ENCODE results near the gene AARS1.

DNA sequence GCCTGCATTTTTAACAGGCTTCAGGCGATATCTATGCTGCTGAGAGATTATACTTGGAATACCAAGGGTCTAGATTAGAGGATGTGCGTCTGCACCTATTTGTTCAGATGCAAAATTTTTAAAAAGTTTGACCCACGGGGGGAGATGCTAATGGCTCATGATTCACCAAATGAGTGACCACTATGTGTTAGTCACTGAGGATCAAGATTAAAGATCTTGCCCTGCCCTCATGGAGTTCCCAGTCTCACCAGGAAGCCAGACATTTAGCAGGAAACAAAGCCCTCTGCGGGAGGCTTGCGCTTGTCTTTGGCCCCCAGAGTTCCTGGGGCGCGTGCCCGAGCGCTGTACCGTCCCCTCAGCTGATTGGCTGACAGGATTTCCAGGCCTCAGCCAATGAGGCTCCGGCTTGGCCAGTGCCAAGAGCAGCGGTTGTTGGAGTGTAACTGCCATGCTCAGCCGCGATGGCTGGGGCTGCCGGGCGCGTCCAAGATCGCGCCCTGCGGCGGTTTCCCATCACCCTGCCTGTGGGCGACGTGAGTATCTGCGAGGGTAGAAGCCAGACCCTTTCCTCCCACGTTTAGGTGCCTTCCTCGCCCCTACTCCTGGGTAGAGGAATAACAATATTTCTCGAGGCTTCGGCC lies 5.2 kb upstream of the AARS1 start:
- TF ChIP-seq, protein P1, sequence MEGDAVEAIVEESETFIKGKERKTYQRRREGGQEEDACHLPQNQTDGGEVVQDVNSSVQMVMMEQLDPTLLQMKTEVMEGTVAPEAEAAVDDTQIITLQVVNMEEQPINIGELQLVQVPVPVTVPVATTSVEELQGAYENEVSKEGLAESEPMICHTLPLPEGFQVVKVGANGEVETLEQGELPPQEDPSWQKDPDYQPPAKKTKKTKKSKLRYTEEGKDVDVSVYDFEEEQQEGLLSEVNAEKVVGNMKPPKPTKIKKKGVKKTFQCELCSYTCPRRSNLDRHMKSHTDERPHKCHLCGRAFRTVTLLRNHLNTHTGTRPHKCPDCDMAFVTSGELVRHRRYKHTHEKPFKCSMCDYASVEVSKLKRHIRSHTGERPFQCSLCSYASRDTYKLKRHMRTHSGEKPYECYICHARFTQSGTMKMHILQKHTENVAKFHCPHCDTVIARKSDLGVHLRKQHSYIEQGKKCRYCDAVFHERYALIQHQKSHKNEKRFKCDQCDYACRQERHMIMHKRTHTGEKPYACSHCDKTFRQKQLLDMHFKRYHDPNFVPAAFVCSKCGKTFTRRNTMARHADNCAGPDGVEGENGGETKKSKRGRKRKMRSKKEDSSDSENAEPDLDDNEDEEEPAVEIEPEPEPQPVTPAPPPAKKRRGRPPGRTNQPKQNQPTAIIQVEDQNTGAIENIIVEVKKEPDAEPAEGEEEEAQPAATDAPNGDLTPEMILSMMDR (IDR thresholded peaks at IDR 0.05) = no peak
- TF ChIP-seq EZH2 (IDR thresholded peaks at IDR 0.05) = no peak
